Neuronal stem cell (in vitro differentiated cells): ENCODE results near the gene BRPF3.
A peak's percentile ranks its signal among the peaks of the same experiment; 100 is the strongest.

Experiments used
- DNase-seq: peaks from one replicate; pipeline ENCODE4 v3.0.0-alpha.2; 2013; ENCODE audit warnings: low spot score
- H2AFZ ChIP-seq: one replicate; pipeline ENCODE4 v1.6.1; 2013; ENCODE audit warnings: mild to moderate bottlenecking, low read length, inconsistent platforms
- H2AK5ac ChIP-seq: 2 replicates; pipeline ENCODE4 v1.6.1; 2013; ENCODE audit warnings: low read depth, mild to moderate bottlenecking, inconsistent platforms, low read length, moderate library complexity, mixed read lengths
- H2BK120ac ChIP-seq: 2 replicates; pipeline ENCODE4 v1.6.1; 2013; ENCODE audit warnings: low read depth, mild to moderate bottlenecking, inconsistent platforms, low read length, moderate library complexity, mixed read lengths
- H2BK12ac ChIP-seq: one replicate; pipeline ENCODE4 v1.6.1; 2013; ENCODE audit warnings: low read length, inconsistent platforms
- H2BK15ac ChIP-seq: 2 replicates; pipeline ENCODE4 v1.6.1; 2013; ENCODE audit warnings: mild to moderate bottlenecking, low read length, inconsistent platforms, mixed read lengths
- H2BK5ac ChIP-seq: one replicate; pipeline ENCODE4 v1.6.1; 2013; ENCODE audit warnings: inconsistent platforms, mild to moderate bottlenecking, low read length, moderate library complexity
- H3K14ac ChIP-seq: one replicate; pipeline ENCODE4 v1.6.1; 2013; ENCODE audit warnings: low read length, inconsistent platforms
- H3K18ac ChIP-seq: 2 replicates; pipeline ENCODE4 v1.6.1; 2013; ENCODE audit warnings: low read length, inconsistent platforms
- H3K23ac ChIP-seq: 2 replicates; pipeline ENCODE4 v1.6.1; 2013; ENCODE audit warnings: low read depth, mild to moderate bottlenecking, mixed read lengths, low read length, inconsistent platforms; ENCODE audit not compliant: poor library complexity
- H3K27ac ChIP-seq: replicated peaks from 3 replicates; pipeline ENCODE4 v1.5.1; 2013; ENCODE audit warnings: low read length, inconsistent platforms
- H3K27me3 ChIP-seq, 3 experiments: 2 replicates each; pipeline ENCODE4 v1.6.1; 2013; ENCODE audit warnings: low read length in 3 of 3, mild to moderate bottlenecking in 2 of 3, inconsistent platforms in 1 of 3, low read depth in 1 of 3, mixed read lengths in 1 of 3, moderate library complexity in 1 of 3; ENCODE audit not compliant: control insufficient read depth in 3 of 3, insufficient read depth in 3 of 3
- H3K36me3 ChIP-seq, 2 donors: replicated peaks in 1 of 2; 2 replicates each; pipeline ENCODE4 v1.6.1; 2013; ENCODE audit warnings: low read length in 2 of 2; ENCODE audit not compliant: control insufficient read depth in 2 of 2, insufficient read depth in 2 of 2
- H3K4ac ChIP-seq: 2 replicates; pipeline ENCODE4 v1.6.1; 2013; ENCODE audit warnings: inconsistent platforms, mild to moderate bottlenecking, low read length, moderate library complexity
- H3K4me1 ChIP-seq, 2 donors: 1 replicate in 1 of 2; 2 replicates in 1 of 2; pipeline ENCODE4 v1.6.1; 2013; ENCODE audit warnings: low read length in 2 of 2, low read depth in 1 of 2; ENCODE audit not compliant: control insufficient read depth in 2 of 2, insufficient read depth in 1 of 2
- H3K4me2 ChIP-seq: one replicate; pipeline ENCODE4 v1.6.1; 2013; ENCODE audit warnings: mild to moderate bottlenecking, low read length, inconsistent platforms; ENCODE audit not compliant: insufficient read depth, poor library complexity, severe bottlenecking
- H3K4me3 ChIP-seq, 2 donors: 2 replicates each; pipeline ENCODE4 v1.5.1; 2013; ENCODE audit warnings: low read length in 2 of 2, mild to moderate bottlenecking in 2 of 2, inconsistent platforms in 1 of 2, moderate library complexity in 1 of 2
- H3K79me1 ChIP-seq: one replicate; pipeline ENCODE4 v1.6.1; 2013; ENCODE audit warnings: low read depth, mild to moderate bottlenecking, inconsistent platforms, low read length, moderate library complexity
- H3K9ac ChIP-seq: one replicate; pipeline ENCODE4 v1.6.1; 2013; ENCODE audit warnings: mild to moderate bottlenecking, low read depth, low read length, inconsistent platforms; ENCODE audit not compliant: poor library complexity
- H3K9me3 ChIP-seq, 2 donors: replicated peaks in 1 of 2; 2 replicates each; pipeline versions ENCODE3 to v1.6.1; 2013; ENCODE audit warnings: low read length in 2 of 2, mild to moderate bottlenecking in 2 of 2, inconsistent platforms in 1 of 2, low read depth in 1 of 2, mixed read lengths in 1 of 2, moderate library complexity in 1 of 2; ENCODE audit not compliant: control insufficient read depth in 2 of 2, insufficient read depth in 1 of 2
- H4K8ac ChIP-seq: one replicate; pipeline ENCODE4 v1.6.1; 2013; ENCODE audit warnings: low read depth, mild to moderate bottlenecking, inconsistent platforms, low read length, moderate library complexity
- H4K91ac ChIP-seq: one replicate; pipeline ENCODE4 v1.6.1; 2013; ENCODE audit warnings: low read length, low read depth, mild to moderate bottlenecking, inconsistent platforms; ENCODE audit not compliant: poor library complexity
- WGBS, 2 donors: extraction: QIAGEN DNeasy Blood & Tissue Kit; methylation state at CpG; one replicate each; pipeline ENCODE4 v1.1.7; 2013; ENCODE audit warnings: missing lambda C conversion rate in 2 of 2, mixed read lengths in 1 of 2; ENCODE audit not compliant: insufficient read length in 2 of 2, insufficient replicate concordance in 1 of 2; ENCODE audit errors: extremely low coverage in 2 of 2; 5-methylcytosine and 5-hydroxymethylcytosine counted together

Gene BRPF3

GRCh38 chr6:36195471-36196112 is 952 bp upstream of the BRPF3 start:
- Histone ChIP-seq H3K9ac (peak overlapping the region; percentile 65), H3K4me1 (peaks cover 0 to 4% of the 10 kb centered on the region in 2 donors), H3K4ac (no peak overlapping the region), H3K4me3 (peak overlapping the region; percentile 50 to 90), H2BK15ac (no peak overlapping the region), H2BK5ac (no peak overlapping the region), H2AFZ (peak overlapping the region; percentile 80), H3K14ac (no peak overlapping the region), H3K18ac (peak overlapping the region; percentile 96), H3K36me3 (peaks cover 8 to 29% of the 10 kb centered on the region in 2 donors), H3K79me1 (peaks cover 8% of the 10 kb centered on the region), H2BK12ac (no peak overlapping the region), H3K9me3 (peaks cover 0 to 22% of the 10 kb centered on the region in 2 donors), H2AK5ac (no peak overlapping the region), H3K27me3 (no peaks in the 10 kb centered on the region), H3K27ac (peak overlapping the region; percentile 93), H2BK120ac (no peak overlapping the region), H4K91ac (no peak overlapping the region), H3K23ac (peak overlapping the region; percentile 40), H4K8ac (no peak overlapping the region), H3K4me2 (peak overlapping the region; percentile 61)
- no CpG with 5 or more reads among the region's 8 CpGs for WGBS, 2 donors
- DNase-seq, result no peak

DNA sequence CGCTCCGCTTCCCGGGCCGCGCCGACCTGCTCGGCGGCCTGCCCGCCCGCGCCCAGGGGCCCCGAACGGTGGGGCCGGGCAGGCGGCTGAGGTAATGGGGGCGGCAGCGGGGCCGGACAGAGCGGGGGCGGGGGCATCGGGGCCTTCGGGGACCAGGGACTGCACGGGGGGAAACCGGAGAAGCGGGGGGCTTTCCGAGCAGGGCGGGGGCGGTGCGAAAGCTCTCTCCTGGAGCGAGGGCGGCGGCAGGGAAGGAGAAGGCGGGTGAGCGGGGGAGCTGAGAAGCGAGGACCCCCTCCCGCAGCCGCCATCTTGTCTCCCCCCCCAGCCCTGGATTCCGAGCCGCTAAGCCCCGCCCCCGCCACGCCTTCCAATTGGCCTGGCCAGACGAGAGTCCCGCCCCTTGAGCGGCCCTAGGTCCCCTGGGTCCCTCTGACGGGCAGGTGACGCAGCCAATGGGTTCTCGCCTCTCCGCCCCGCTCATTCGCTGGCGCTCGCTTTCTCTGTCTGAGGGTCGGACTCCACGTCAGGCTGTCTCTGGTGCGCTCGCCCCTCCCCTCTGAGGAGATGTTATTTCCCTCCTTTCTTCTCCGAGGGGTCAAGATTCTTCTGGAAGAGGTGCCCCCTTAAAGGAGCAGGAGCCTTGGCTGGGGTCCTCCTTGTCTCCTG is 470 bp downstream of the BRPF3 start:
- Histone ChIP-seq H3K4me1 (peaks cover 3 to 4% of the 10 kb centered on the region in 2 donors), H2AK5ac (no peak overlapping the region), H2BK12ac (no peak overlapping the region), H3K27ac (peak overlapping the region; percentile 93), H3K4me3 (peak overlapping the region; percentile 50 to 90), H2BK15ac (no peak overlapping the region), H2AFZ (peak overlapping the region; percentile 80), H3K9me3 (peaks cover 0 to 22% of the 10 kb centered on the region in 2 donors), H2BK120ac (peak overlapping the region; percentile 64), H3K4ac (no peak overlapping the region), H4K8ac (no peak overlapping the region), H3K18ac (peak overlapping the region; percentile 96), H3K9ac (peak overlapping the region; percentile 85), H3K4me2 (peak overlapping the region; percentile 79), H4K91ac (no peak overlapping the region), H2BK5ac (peak overlapping the region; percentile 44), H3K14ac (no peak overlapping the region), H3K36me3 (peaks cover 20 to 43% of the 10 kb centered on the region in 2 donors), H3K79me1 (peaks cover 17% of the 10 kb centered on the region), H3K27me3 (no peaks in the 10 kb centered on the region), H3K23ac (peak overlapping the region; percentile 83)
- no CpG with 5 or more reads among the region's 58 CpGs for WGBS, 2 donors
- peak; percentile 98 for DNase-seq

DNA sequence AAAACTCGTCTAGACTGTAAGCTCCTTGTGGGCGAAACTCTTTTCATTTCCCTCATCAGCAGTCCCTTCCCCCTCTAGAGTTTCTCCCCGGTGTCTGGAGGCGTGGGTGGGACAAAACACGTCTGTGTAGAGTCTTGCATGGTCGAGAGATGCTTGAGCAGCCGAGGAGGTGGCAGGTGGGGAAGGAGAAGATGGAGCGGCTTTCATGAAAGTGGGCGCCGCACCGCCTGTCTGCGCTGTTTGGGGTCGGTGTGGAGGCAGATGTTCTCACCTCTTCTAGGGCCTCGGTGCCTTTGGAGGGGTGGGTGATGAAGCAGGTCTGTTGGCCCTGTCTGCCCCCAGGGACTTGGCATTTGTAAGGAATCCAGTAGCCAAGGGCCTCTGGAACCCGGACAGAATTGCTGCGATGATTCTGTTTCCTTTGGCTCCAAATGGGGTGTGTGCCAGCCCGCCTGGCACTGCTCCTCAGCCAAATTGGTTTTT is 1.2 kb downstream of the BRPF3 start:
- no peak overlapping the region for H4K91ac ChIP-seq
- peak overlapping the region; percentile 45 for H2BK15ac ChIP-seq
- H3K14ac ChIP-seq, result no peak overlapping the region
- no peak overlapping the region for H2BK12ac ChIP-seq
- H3K18ac ChIP-seq, result peak overlapping the region; percentile 6
- peaks cover 3 to 4% of the 10 kb centered on the region in 2 donors for H3K4me1 ChIP-seq
- peak; percentile 3 for DNase-seq
- no peak overlapping the region for H3K27ac ChIP-seq
- H3K4ac ChIP-seq, result no peak overlapping the region
- H2AFZ ChIP-seq, result peak overlapping the region; percentile 80
- H4K8ac ChIP-seq, result no peak overlapping the region
- H2BK120ac ChIP-seq, result no peak overlapping the region
- peak overlapping the region; percentile 32 for H3K4me2 ChIP-seq
- H3K36me3 ChIP-seq, result peaks cover 26 to 51% of the 10 kb centered on the region in 2 donors
- H3K9me3 ChIP-seq, result peaks cover 0 to 22% of the 10 kb centered on the region in 2 donors
- peak overlapping the region; percentile 58 for H2AK5ac ChIP-seq
- peak overlapping the region in 1 of 2 donors; percentile 50 for H3K4me3 ChIP-seq
- no CpG with 5 or more reads among the region's 17 CpGs for WGBS, 2 donors
- no peak overlapping the region for H3K9ac ChIP-seq
- H3K27me3 ChIP-seq, result no peaks in the 10 kb centered on the region
- H3K79me1 ChIP-seq, result peaks cover 17% of the 10 kb centered on the region
- H3K23ac ChIP-seq, result peak overlapping the region; percentile 6
- H2BK5ac ChIP-seq, result peak overlapping the region; percentile 7

DNA sequence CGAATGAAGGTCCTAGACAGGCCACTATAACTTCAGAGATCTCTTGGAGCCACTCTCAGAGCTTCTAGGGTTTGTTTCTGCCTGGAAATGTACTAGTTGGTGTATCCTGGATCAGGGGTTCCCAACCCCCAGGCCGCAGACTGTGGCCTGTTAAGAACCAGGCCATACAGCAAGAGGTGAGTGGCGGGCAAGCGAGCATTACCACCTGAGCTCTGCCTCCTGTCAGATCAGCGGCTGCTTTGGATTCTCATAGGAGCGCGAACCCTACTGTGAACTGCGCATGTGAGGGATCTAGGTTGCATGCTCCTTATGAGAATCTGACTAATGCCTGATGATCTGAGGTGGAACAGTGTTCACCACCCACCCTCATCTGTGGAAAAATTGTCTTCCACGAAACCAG is 2.4 kb downstream of the BRPF3 start:
- H3K4ac ChIP-seq, result no peak overlapping the region
- H4K91ac ChIP-seq, result no peak overlapping the region
- no peak overlapping the region for H3K18ac ChIP-seq
- H2AK5ac ChIP-seq, result peak overlapping the region; percentile 14
- H3K36me3 ChIP-seq, result peaks cover 31 to 63% of the 10 kb centered on the region in 2 donors
- no peak overlapping the region for H2BK120ac ChIP-seq
- H2BK12ac ChIP-seq, result no peak overlapping the region
- peaks cover 3 to 4% of the 10 kb centered on the region in 2 donors for H3K4me1 ChIP-seq
- WGBS, 2 donors, result no CpG with 5 or more reads among the region's 9 CpGs
- no peak overlapping the region for H3K9ac ChIP-seq
- H3K14ac ChIP-seq, result no peak overlapping the region
- no peak overlapping the region for H3K27ac ChIP-seq
- H4K8ac ChIP-seq, result no peak overlapping the region
- H3K4me3 ChIP-seq, result no peak overlapping the region
- no peak for DNase-seq
- no peak overlapping the region for H3K4me2 ChIP-seq
- no peaks in the 10 kb centered on the region for H3K27me3 ChIP-seq
- no peak overlapping the region for H3K23ac ChIP-seq
- no peak overlapping the region for H2AFZ ChIP-seq
- peaks cover 17% of the 10 kb centered on the region for H3K79me1 ChIP-seq
- H2BK5ac ChIP-seq, result no peak overlapping the region
- H3K9me3 ChIP-seq, result peaks cover 0 to 22% of the 10 kb centered on the region in 2 donors
- H2BK15ac ChIP-seq, result no peak overlapping the region
